NCI-H1092 treated with DMSO at 0.1 percent for 48 hours (cell line): Measurements from ENCODE around the gene RAB44.
A peak's percentile ranks its signal among the peaks of the same experiment; 100 is the strongest.

ENCODE experiments used
- DNase-seq: peaks from one replicate; lab custom pipeline; 2025; lab: John Stamatoyannopoulos, UW

Gene RAB44

DNA sequence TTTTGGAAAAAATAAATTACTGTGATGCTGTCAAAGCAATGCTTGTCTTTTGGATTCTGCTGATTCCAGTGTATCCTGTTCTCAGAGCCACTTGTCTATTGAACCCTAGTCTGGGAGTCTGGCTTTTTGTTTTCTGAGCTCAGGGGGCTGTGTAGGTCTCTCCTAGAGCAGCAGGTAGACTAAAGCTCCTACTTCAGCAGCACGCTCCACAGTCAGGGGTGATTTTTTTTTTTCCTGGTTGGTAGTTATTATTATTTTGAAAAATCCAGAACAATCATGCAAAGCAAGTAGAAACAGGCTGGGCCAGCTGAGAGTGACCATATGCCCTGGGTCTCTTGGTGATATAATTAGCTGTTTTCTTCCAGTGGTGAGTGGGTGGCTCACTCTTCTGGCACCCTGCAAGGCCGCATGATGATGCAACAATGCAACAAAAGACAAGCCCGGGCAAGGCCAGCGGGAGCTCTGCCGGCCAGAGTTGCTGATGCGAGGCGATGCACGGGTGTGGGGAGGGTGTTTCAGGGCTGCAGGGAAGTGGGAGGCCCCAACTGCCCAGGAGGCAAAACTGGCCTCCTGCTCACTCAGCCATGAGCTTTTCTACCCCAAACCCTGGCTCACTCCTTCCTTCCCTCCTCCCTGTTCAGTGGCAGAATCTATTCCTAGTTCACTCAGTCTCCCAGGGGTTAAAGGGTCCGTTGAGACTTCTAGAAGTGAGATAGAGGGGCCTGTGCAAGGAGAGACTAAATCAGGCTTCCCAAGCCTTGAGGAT, 30.6 kb upstream of the RAB44 start:
- peak; percentile 17 for DNase-seq

DNA sequence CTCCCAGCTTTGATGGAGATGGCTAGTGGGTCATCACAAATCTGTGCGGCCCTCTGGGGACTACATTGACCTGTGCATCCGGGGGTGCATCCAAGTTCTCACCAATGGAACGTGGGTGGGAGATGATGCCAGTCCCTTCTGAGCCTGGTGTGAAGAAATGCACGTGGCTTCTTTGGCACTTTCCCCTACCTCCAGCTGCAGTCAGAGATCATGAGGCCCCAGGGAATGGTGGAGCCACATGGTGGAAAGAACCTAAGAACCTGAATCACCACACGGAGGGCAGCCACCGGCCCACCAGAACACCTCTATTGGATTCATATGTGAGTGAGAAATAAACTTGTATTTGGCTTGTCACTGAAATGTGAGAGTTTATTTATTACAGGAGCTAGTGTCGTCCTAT, 29.0 kb upstream of the RAB44 start:
- no peak for DNase-seq

- no peak for DNase-seq
Measured at GRCh38 chr6:36669002-36669401, 28.6 kb upstream of the RAB44 start.

DNA sequence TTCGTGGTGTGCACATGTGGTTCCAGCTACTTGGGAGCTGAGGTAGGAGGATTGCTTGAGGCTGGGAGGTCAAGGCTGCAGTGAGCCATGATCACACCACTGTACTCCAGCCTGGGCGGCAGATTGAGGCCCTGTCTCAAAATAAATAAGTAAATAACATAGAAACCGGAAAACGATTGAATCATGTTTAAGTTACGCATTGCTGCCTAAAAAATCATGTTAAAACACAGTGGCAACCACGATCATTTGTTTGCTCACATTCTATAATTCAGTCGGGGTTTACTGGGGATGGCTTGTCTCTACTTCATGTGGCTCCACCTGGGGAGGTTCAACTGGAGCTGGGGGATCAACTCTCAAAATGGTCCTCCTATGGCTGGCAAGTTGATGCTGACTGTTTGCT, 27.4 kb upstream of the RAB44 start:
- DNase-seq, result no peak

- DNase-seq, result no peak
Measured at GRCh38 chr6:36671687-36672375, 25.8 kb upstream of the RAB44 start.

GRCh38 chr6:36673882-36674281, 23.7 kb upstream of the RAB44 start:
- DNase-seq, result no peak

- no peak for DNase-seq
Measured at GRCh38 chr6:36674942-36675341, 22.7 kb upstream of the RAB44 start.

- no peak for DNase-seq
Measured at GRCh38 chr6:36676141-36677058, 21.2 kb upstream of the RAB44 start.

DNA sequence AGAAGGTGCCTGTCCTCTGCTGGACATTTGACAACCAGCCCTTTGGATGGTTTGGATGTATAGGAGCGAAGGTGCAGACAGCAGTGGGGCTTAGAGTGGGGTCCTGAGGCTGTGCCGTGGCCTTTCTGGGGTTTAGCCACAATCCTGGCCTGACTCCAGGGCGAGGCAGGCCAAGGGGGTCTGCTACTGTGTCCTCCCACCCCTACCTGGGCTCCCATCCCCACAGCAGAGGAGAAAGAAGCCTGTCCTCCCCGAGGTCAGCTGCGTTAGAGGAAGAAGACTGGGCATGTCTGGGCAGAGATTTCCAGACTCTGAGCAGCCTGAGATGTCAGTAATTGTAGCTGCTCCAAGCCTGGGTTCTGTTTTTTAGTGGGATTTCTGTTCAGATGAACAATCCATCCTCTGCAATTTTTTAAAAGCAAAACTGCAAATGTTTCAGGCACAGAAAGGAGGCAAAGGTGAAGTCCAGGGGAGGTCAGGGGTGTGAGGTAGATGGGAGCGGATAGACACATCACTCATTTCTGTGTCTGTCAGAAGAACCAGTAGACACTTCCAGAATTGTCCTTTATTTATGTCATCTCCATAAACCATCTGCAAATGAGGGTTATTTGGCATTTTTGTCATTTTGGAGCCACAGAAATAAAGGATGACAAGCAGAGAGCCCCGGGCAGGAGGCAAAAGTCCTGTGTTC, 20.4 kb upstream of the RAB44 start:
- no peak for DNase-seq

- no peak for DNase-seq
Measured at GRCh38 chr6:36677753-36678487, 19.7 kb upstream of the RAB44 start.

GRCh38 chr6:36678488-36679042, 19.1 kb upstream of the RAB44 start, which contains the start of gene CDKN1A:
TSS of gene CDKN1A (plus strand) at chr6:36678714. CDS start at chr6:36684102, 5,388 bp downstream.
- peak; percentile 61 for DNase-seq

GRCh38 chr6:36679043-36679833, 18.4 kb upstream of the RAB44 start:
- peak; percentile 24 for DNase-seq

GRCh38 chr6:36682328-36683144, 15.1 kb upstream of the RAB44 start:
- no peak for DNase-seq

GRCh38 chr6:36683145-36683655, 14.4 kb upstream of the RAB44 start:
- DNase-seq, result no peak

GRCh38 chr6:36683656-36684446, 13.8 kb upstream of the RAB44 start:
- DNase-seq, result no peak

GRCh38 chr6:36684447-36684812, 13.2 kb upstream of the RAB44 start:
- no peak for DNase-seq

GRCh38 chr6:36685166-36685924, 12.3 kb upstream of the RAB44 start:
- DNase-seq, result no peak
